ENCODE data around the gene PRPH.
A peak's percentile ranks its signal among the peaks of the same experiment; 100 is the strongest.
"Not testable (repeated sequence)": the region's sequence is repeated elsewhere in the genome, so short reads cannot be mapped to it uniquely, and the experiment has no call there.

The PRPH gene

DNA sequence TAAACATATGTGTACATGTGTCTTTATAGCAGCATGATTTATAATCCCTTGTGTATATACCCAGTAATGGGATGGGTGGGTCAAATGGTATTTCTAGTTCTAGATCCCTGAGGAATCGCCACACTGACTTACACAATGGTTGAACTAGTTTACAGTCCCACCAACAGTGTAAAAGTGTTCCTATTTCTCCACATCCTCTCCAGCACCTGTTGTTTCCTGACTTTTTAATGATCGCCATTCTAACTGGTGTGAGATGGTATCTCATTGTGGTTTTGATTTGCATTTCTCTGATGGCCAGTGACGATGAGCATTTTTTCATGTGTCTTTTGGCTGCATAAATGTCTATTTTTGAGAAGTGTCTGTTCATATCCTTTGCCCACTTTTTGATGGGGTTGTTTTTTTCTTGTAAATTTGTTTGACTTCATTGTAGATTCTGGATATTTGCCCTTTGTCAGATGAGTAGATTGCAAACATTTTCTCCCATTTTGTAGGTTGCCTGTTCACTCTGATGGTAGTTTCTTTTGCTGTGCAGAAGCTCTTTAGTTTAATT lies 15.6 kb downstream of the PRPH start:
- not testable (repeated sequence) for ATAC-seq; H3K36me3 Mint-ChIP-seq; H3K27ac Mint-ChIP-seq; DNase-seq (ENCODE audit: low spot score in 2 of 2); H3K4me1 Mint-ChIP-seq; H3K4me3 Mint-ChIP-seq; H3K9me3 Mint-ChIP-seq

DNA sequence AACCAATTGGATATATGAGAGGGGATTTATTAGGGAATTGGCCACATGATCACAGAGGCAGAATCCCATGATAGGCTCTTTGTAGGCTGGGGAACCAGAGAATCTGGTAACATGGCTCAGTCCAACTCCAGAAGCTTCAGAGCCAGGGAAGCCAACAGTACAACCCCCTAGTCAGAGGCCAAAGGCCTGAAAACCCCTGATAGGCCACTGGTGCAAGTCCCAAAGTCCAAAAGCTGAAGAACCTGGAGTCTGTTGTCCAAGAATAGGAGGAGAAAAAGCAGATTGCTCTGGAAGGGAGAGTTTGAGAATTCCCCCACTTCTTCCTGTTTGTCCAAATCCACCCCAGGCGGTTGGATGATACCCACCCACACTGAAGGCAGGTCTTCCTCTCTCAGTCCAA lies 19.9 kb downstream of the PRPH start:
- DNase-seq (ENCODE audit: low spot score in 2 of 2) (no peak), ATAC-seq (no peak)
- no peaks in the 10 kb centered on the region for H3K36me3 Mint-ChIP-seq
- no peak overlapping the region for H3K4me3 Mint-ChIP-seq
- H3K27ac Mint-ChIP-seq = no peak overlapping the region
- no peaks in the 10 kb centered on the region for H3K9me3 Mint-ChIP-seq
- no peaks in the 10 kb centered on the region for H3K4me1 Mint-ChIP-seq

DNA sequence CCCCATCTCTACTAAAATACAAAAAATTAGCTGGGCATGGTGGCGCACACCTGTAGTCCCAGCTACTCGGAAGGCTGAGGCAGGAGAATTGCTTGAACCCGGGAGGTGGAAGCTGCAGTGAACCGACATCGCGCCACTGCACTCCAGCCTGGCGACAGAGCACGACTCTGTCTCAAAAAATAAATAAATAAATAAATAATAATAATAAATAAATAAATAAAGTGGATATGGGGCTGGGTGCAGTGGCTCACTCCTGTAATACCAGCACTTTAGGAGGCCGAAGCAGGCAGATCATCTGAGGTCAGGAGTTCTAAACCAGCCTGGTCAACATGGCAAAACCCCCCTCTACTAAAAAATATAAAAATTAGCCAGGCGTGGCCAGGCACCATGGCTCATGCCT lies 22.2 kb downstream of the PRPH start:
- not testable (repeated sequence) for H3K27ac Mint-ChIP-seq; DNase-seq (ENCODE audit: low spot score in 2 of 2); H3K9me3 Mint-ChIP-seq; H3K36me3 Mint-ChIP-seq; ATAC-seq; H3K4me3 Mint-ChIP-seq
- peaks cover 16% of the 10 kb centered on the region for H3K4me1 Mint-ChIP-seq

DNA sequence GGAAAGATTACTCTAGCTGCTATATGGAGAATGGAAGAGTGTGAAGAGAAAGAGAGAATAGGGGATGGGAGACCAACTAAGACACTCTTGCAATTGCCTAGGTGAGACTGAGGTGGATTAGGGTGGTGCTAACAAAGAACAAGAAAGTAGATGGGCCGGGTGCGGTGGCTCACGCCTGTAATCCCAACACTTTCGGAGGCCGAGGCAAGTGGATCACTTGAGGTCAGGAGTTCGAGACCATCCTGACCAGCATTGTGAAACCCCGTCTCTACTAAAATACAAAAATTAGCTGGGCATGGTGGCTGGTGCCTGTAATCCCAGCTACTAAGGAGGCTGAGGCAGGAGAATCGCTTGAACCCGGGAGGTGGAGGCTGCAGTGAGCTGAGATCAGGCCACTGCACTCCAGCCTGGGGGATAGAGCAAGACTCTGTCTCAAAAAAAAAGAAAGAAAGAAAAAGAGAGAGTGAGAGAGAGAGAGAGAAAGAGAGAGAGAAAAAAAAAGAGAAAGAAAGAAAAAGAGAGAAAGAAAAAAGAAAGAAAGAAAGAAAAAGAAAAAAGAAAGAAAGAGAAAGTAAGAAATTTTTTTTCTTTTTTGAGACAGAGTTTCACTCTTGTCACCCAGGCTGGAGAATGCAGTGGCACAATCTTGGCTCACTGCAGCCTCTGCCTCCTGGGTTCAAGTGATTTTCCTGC lies 25.6 kb downstream of the PRPH start:
- H3K36me3 Mint-ChIP-seq = peaks cover 14% of the 10 kb centered on the region

DNA sequence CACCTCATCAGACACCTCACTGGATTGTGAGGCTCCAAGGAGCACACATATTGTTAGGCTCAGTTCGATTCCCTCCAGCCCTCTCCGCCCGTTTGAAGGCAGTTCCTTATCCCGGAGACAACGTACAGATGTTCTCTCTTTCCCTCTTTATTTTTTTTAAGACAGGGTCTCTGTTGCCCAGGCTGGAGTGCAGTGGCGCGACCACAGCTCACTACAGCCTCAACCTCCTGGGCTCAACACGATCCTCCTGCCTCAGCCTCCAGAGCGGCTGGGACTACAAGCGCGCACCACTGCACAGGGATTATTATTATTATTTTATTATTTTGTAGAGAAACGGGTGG lies 27.4 kb downstream of the PRPH start:
- DNase-seq (ENCODE audit: low spot score in 2 of 2) = no peak
- H3K27ac Mint-ChIP-seq = peak overlapping the region; percentile 94
- H3K9me3 Mint-ChIP-seq = no peaks in the 10 kb centered on the region
- peak overlapping the region; percentile 92 for H3K4me3 Mint-ChIP-seq
- peaks cover 33% of the 10 kb centered on the region for H3K4me1 Mint-ChIP-seq
- peaks cover 20% of the 10 kb centered on the region for H3K36me3 Mint-ChIP-seq
- ATAC-seq = no peak

More for the DNA sequence above, 25.6 kb downstream of the PRPH start:
- not testable (repeated sequence) for DNase-seq (ENCODE audit: low spot score in 2 of 2); ATAC-seq; H3K27ac Mint-ChIP-seq; H3K9me3 Mint-ChIP-seq
- H3K4me3 Mint-ChIP-seq = peak overlapping the region; percentile 92
- peaks cover 33% of the 10 kb centered on the region for H3K4me1 Mint-ChIP-seq

DNA sequence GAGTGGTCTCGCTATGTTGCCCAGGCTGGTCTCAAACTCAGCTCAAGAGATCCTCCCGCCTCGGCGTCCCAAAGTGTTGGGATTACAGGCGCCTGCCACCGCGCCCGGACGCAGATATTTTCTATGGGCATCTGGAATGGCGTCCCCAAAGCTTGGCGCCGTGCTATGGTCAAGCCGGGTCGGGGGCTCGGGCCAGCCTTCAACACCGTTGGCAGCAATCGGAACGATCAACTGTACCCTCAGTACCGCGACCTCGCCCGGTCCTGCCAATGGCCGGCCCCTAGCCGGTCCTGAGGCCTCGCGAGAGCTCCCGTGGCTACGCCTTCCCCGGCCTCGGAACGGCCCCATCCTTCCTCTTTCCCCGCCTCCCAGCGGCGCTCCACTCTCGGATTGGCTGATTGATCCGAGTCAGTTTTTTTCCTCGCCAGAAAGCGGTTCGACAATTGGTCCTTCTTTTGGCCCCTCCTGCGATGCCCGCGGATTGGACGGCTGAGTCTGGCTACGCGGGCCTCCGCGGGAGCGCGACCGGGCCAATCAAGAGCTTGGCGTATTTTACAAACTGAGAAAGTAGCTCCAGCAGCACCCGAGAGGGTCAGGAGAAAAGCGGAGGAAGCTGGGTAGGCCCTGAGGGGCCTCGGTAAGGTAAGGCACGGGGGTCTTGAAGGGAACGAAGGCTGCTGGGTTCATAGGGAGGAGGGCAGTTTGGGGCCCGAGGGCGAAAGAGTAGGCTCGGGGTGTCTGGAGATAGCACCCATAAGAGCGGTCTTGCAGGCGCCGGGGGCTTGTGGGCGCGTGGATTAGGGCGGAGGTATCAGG lies 28.0 kb downstream of the PRPH start, which contains the start of gene TROAP:
Gene TROAP (plus strand): TSS at position 548 of the 816 bp plus-strand sequence. CDS start 354 bp downstream, outside the sequence.
- no peaks in the 10 kb centered on the region for H3K9me3 Mint-ChIP-seq
- peak; percentile 98 for ATAC-seq
- peak within 1 kb of the TSS; percentile 94 for H3K27ac Mint-ChIP-seq
- peak within 1 kb of the TSS; percentile 92 for H3K4me3 Mint-ChIP-seq
- peak; percentile 89 to 97 for DNase-seq (ENCODE audit: low spot score in 2 of 2)
- H3K4me1 Mint-ChIP-seq = peaks cover 33% of the 10 kb centered on the region
- H3K36me3 Mint-ChIP-seq = peaks cover 24% of the 10 kb centered on the region

DNA sequence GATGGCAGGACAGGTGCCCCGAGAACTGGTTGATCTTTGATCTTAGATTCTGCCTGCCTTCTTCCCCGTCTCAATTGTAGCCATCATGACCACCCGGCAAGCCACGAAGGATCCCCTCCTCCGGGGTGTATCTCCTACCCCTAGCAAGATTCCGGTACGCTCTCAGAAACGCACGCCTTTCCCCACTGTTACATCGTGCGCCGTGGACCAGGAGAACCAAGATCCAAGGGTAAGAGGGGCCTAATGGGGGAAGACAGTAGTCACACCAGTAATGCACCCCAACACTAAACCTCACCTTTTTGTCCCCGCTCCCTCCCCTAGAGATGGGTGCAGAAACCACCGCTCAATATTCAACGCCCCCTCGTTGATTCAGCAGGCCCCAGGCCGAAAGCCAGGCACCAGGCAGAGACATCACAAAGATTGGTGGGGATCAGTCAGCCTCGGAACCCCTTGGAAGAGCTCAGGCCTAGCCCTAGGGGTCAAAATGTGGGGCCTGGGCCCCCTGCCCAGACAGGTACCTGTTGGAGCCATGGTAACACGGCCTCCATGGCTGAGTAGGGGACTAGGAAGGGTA lies 28.7 kb downstream of the PRPH start:
- H3K36me3 Mint-ChIP-seq = peaks cover 27% of the 10 kb centered on the region
- peaks cover 33% of the 10 kb centered on the region for H3K4me1 Mint-ChIP-seq
- no peaks in the 10 kb centered on the region for H3K9me3 Mint-ChIP-seq
- H3K27ac Mint-ChIP-seq = peak overlapping the region; percentile 94
- DNase-seq (ENCODE audit: low spot score in 2 of 2) (no peak), ATAC-seq (no peak)
- peak overlapping the region; percentile 92 for H3K4me3 Mint-ChIP-seq

DNA sequence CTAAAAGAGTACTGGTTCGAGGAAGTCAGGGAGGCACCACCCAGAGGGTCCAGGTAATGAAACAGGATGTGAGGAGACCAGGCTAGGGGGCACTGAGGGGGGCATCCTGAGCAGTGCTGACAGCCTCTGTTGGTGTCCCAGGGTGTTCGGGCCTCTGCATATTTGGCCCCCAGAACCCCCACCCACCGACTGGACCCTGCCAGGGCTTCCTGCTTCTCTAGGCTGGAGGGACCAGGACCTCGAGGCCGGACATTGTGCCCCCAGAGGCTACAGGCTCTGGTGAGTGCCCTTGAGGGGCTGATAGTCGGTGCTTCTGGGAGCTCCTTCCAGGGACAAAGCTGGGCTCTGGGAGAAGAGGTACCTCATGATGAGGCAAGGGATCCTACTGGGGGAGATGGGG lies 30.7 kb downstream of the PRPH start:
- peaks cover 34% of the 10 kb centered on the region for H3K36me3 Mint-ChIP-seq
- H3K27ac Mint-ChIP-seq = peak overlapping the region; percentile 40
- no peak for DNase-seq (ENCODE audit: low spot score in 2 of 2)

DNA sequence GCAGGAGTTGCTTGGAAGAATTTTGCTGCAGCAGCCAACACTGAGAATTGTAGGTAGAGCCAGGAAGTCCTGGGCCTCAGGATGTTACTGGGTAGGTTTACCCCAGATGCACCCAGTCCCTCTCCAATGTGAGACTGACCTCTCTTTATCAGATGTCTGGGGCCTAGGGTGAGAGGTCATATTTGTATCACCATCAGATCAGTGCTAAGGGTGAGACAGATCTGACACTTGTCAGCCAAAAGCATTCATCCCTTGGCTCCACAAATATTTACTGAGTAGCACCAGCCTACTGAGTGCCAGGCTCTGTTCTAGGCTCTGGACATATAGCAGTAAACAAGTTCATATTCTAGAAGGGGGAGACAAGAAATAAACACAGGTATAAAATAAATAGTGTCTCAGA lies 32.4 kb downstream of the PRPH start:
- H3K4me3 Mint-ChIP-seq = no peak overlapping the region

More for the DNA sequence above, 30.7 kb downstream of the PRPH start:
- Mint-ChIP-seq H3K9me3 (no peaks in the 10 kb centered on the region), H3K4me3 (no peak overlapping the region), H3K4me1 (peaks cover 27% of the 10 kb centered on the region)
- ATAC-seq = no peak

DNA sequence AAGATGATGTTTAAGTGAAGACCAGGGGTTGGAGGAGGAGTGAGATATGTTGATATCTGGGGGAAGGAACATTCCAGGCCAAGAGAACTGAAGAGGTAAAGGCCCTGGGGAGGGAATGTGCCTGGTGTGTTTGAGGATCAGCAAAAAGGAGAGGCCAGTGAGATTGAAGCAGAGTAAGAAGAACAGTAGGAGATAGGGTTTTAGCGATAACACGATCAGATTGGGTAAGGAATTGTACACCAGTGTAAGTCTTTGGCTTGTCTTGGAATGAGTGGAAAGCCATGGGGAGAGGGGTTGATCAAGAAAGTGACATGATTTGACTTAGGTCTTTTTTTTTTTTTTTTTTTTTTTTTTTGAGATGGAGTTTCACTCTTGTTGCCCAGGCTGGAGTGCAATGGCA lies 32.9 kb downstream of the PRPH start:
- ATAC-seq (no peak), DNase-seq (ENCODE audit: low spot score in 2 of 2) (no peak)
- peaks cover 40% of the 10 kb centered on the region for H3K36me3 Mint-ChIP-seq
- H3K27ac Mint-ChIP-seq = no peak overlapping the region
- H3K9me3 Mint-ChIP-seq = no peaks in the 10 kb centered on the region
- H3K4me1 Mint-ChIP-seq = peaks cover 10% of the 10 kb centered on the region
- H3K4me3 Mint-ChIP-seq = no peak overlapping the region

More for the DNA sequence above, 32.4 kb downstream of the PRPH start:
- H3K9me3 Mint-ChIP-seq = no peaks in the 10 kb centered on the region
- H3K4me1 Mint-ChIP-seq = peaks cover 14% of the 10 kb centered on the region
- no peak for DNase-seq (ENCODE audit: low spot score in 2 of 2)
- no peak for ATAC-seq
- no peak overlapping the region for H3K27ac Mint-ChIP-seq
- H3K36me3 Mint-ChIP-seq = peaks cover 40% of the 10 kb centered on the region

DNA sequence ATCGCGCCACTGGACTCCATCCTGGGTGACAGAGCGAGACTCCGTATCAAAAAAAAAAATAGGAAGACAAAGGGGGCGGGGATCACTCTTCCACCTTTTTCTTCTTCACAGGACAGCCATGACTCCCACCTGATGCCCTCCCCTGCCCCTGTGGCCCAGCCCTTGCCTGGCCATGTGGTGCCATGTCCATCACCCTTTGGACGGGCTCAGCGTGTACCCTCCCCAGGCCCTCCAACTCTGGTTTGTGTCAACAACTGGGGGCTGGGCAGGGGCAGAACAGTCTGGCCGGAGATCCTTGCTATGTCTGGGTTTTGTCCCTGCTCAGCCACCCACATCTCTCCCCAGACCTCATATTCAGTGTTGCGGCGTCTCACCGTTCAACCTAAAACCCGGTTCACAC lies 33.9 kb downstream of the PRPH start:
- peaks cover 40% of the 10 kb centered on the region for H3K36me3 Mint-ChIP-seq
- ATAC-seq (no peak), DNase-seq (ENCODE audit: low spot score in 2 of 2) (no peak)
- H3K4me1 Mint-ChIP-seq = peaks cover under 1% of the 10 kb centered on the region
- no peak overlapping the region for H3K27ac Mint-ChIP-seq
- H3K9me3 Mint-ChIP-seq = no peaks in the 10 kb centered on the region
- H3K4me3 Mint-ChIP-seq = no peak overlapping the region

DNA sequence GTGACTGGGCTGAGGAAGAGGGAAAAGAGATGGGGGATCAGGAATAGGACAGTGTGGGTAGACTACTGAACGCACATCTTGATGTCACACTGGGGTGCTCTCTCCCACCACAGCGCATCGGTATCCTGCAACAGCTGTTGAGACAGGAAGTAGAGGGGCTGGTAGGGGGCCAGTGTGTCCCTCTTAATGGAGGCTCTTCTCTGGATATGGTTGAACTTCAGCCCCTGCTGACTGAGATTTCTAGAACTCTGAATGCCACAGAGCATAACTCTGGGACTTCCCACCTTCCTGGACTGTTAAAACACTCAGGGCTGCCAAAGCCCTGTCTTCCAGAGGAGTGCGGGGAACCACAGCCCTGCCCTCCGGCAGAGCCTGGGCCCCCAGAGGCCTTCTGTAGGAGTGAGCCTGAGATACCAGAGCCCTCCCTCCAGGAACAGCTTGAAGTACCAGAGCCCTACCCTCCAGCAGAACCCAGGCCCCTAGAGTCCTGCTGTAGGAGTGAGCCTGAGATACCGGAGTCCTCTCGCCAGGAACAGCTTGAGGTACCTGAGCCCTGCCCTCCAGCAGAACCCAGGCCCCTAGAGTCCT lies 35.2 kb downstream of the PRPH start:
- Mint-ChIP-seq H3K36me3 (peaks cover 31% of the 10 kb centered on the region), H3K4me1 (no peaks in the 10 kb centered on the region), H3K4me3 (no peak overlapping the region), H3K27ac (no peak overlapping the region), H3K9me3 (no peaks in the 10 kb centered on the region)
- ATAC-seq = no peak
- no peak for DNase-seq (ENCODE audit: low spot score in 2 of 2)

DNA sequence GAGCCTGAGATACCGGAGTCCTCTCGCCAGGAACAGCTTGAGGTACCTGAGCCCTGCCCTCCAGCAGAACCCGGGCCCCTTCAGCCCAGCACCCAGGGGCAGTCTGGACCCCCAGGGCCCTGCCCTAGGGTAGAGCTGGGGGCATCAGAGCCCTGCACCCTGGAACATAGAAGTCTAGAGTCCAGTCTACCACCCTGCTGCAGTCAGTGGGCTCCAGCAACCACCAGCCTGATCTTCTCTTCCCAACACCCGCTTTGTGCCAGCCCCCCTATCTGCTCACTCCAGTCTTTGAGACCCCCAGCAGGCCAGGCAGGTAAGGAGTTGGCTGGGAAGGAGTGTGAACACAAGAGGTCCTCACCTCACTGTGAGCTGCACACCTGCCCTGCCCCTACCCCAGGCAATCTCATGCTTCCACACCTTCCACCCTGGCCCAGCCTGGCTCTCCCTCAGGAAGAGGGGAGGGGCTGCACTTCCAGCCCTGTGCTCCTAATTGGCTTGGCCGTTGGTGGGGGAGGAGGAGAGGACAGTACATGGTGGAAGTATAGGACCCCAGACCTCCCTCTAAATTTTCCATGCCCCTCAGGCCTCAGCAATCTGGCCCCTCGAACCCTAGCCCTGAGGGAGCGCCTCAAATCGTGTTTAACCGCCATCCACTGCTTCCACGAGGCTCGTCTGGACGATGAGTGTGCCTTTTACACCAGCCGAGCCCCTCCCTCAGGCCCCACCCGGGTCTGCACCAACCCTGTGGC lies 35.9 kb downstream of the PRPH start:
- ATAC-seq (no peak), DNase-seq (ENCODE audit: low spot score in 2 of 2) (no peak)
- H3K4me1 Mint-ChIP-seq = no peaks in the 10 kb centered on the region
- peaks cover 24% of the 10 kb centered on the region for H3K36me3 Mint-ChIP-seq
- no peak overlapping the region for H3K4me3 Mint-ChIP-seq
- no peak overlapping the region for H3K27ac Mint-ChIP-seq
- H3K9me3 Mint-ChIP-seq = no peaks in the 10 kb centered on the region

DNA sequence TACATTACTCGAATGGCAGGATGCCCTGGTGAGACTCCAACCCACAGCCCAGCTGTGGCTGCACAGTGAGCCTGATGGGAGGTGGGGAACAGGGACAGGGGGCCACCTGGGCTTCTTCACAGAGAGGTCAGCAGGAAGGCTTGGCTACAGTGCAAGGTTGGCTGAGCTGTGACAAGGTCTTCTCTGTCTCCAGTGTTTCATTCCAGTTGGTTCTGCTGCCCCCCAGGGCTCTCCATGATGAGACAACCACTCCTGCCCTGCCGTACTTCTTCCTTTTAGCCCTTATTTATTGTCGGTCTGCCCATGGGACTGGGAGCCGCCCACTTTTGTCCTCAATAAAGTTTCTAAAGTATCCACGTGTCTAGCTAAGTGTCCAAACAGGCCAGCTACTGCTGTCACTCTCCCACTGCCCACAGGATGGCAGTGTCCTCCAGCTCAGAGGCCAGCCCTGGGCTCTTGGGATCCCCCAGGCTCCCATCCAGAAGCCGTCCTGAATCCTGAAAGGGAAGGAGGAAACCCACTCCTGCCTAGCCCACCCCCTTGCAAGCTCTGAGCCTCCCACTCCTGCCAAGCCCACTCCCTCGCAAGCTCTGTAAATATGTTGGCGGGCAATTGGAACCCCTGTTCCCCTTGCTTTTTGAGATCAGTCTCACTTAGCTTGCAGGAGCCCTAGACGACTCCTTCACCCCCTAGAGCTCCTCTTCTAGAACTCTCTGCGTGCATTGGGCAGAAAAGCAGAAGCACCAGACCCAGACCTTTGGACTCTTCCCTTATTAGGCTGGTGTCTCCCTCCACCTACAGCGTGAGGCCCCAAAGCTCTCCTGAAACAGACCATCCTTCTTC lies 36.7 kb downstream of the PRPH start:
- no peak for DNase-seq (ENCODE audit: low spot score in 2 of 2)
- peaks cover 1% of the 10 kb centered on the region for H3K4me1 Mint-ChIP-seq
- ATAC-seq = peak; percentile 43

More for the DNA sequence above, 36.7 kb downstream of the PRPH start:
- Mint-ChIP-seq H3K36me3 (peaks cover 20% of the 10 kb centered on the region), H3K27ac (no peak overlapping the region), H3K9me3 (no peaks in the 10 kb centered on the region), H3K4me3 (no peak overlapping the region)

Measured in stimulated activated effector memory CD8-positive, alpha-beta T cell treated with anti-CD3 and anti-CD28 coated beads, Interleukin-12 subunit alpha, Interleukin-12 subunit beta, amount 100 ng/mL, for 72 hours (primary cell).